PC-3 (cell line): ENCODE data around the gene TRIP6. TPM values are rescaled to one million over a fixed set of nuclear protein-coding genes. Genes with fewer than 3 reads are reported as not detected.

ENCODE experiments used
- ATAC-seq: fragments of 200-7000 bp; cut with Tn5 transposase; 2 replicates; pipeline ENCODE4 v1.9.1; 2020; ENCODE audit warnings: mild to moderate bottlenecking, moderate library complexity
- BruUV-seq: library from RNA; stranded (reverse); fragments of 400-500 nt; replicated peaks from 2 replicates; lab custom pipeline; 2021; lab: Mats Ljungman, UMichigan
- CTCF ChIA-PET: fragments of 300-600 bp; sonication (Branson Sonifier 250); formaldehyde crosslinking; loops from one replicate; lab custom pipeline; 2022; ENCODE audit warnings: antibody characterized with exemption; lab: Charles Lee
- POLR2A ChIA-PET: fragments of 300-600 bp; sonication (Branson Sonifier 250); formaldehyde crosslinking; loops from one replicate; lab custom pipeline; 2022; ENCODE audit warnings: antibody characterized with exemption; ENCODE audit not compliant: unreplicated experiment; lab: Charles Lee
- DNase-seq: peaks from one replicate; pipeline ENCODE4 v3.0.0-alpha.2; 2015
- H2AFZ ChIP-seq: fragments of 300-600 bp; sonication (generic); 2 replicates; pipeline ENCODE4 v1.6.0; 2016; ENCODE audit warnings: antibody characterized with exemption, low read length
- H3F3A ChIP-seq: fragments of 300-600 bp; sonication (generic); one replicate; pipeline ENCODE4 v1.6.0; 2017; ENCODE audit warnings: antibody characterized with exemption, low read length, control low read depth, mild to moderate bottlenecking; ENCODE audit not compliant: unreplicated experiment
- H3K27ac ChIP-seq: fragments of 300-600 bp; sonication (generic); 2 replicates; pipeline ENCODE4 v1.5.1; 2016; ENCODE audit warnings: mild to moderate bottlenecking, low read length
- H3K27me3 ChIP-seq: fragments of 300-600 bp; sonication (generic); 2 replicates; pipeline ENCODE4 v1.6.1; 2016; ENCODE audit warnings: low read length, mixed read lengths
- H3K36me3 ChIP-seq: fragments of 300-600 bp; sonication (generic); 2 replicates; pipeline ENCODE4 v1.6.1; 2016; ENCODE audit warnings: low read depth, mixed run types, low read length, mixed read lengths
- H3K4me1 ChIP-seq: fragments of 300-600 bp; sonication (generic); 2 replicates; pipeline ENCODE4 v1.5.1; 2016; ENCODE audit warnings: low read length; ENCODE audit not compliant: insufficient read depth
- H3K4me2 ChIP-seq: fragments of 300-600 bp; sonication (generic); 2 replicates; pipeline ENCODE4 v1.6.0; 2016; ENCODE audit warnings: low read length
- H3K4me3 ChIP-seq: fragments of 300-600 bp; sonication (generic); 2 replicates; pipeline ENCODE4 v1.5.1; 2016; ENCODE audit warnings: mild to moderate bottlenecking, low read length, mixed read lengths
- H3K79me2 ChIP-seq: fragments of 300-600 bp; sonication (generic); 2 replicates; pipeline ENCODE4 v1.6.1; 2017; ENCODE audit warnings: low read length, mixed read lengths
- H3K9ac ChIP-seq: fragments of 300-600 bp; sonication (generic); 2 replicates; pipeline ENCODE4 v1.6.0; 2016; ENCODE audit warnings: mild to moderate bottlenecking, low read length
- H3K9me2 ChIP-seq: fragments of 300-600 bp; sonication (generic); replicated peaks from 2 replicates; pipeline ENCODE4 v1.6.1; 2016; ENCODE audit warnings: mixed run types, low read length, mixed read lengths
- H3K9me3 ChIP-seq: fragments of 300-600 bp; sonication (generic); 2 replicates; pipeline ENCODE4 v1.6.1; 2016; ENCODE audit warnings: low read length, mixed read lengths
- H4K20me1 ChIP-seq: fragments of 300-600 bp; sonication (generic); 2 replicates; pipeline ENCODE4 v1.6.1; 2016; ENCODE audit warnings: low read length, mixed read lengths
- EZH2 ChIP-seq: fragments of 300-600 bp; sonication (generic); IDR thresholded peaks from one replicate; pipeline ENCODE4 v1.6.1; 2017; ENCODE audit warnings: antibody characterized with exemption, mild to moderate bottlenecking, low read length; ENCODE audit not compliant: unreplicated experiment
- EZH2phosphoT487 ChIP-seq: fragments of 300-600 bp; sonication (generic); IDR thresholded peaks from 2 replicates; pipeline ENCODE4 v1.6.1; 2018; ENCODE audit warnings: mild to moderate bottlenecking, antibody characterized with exemption, low read length, borderline replicate concordance
- intact Hi-C: fragments of 100-400 bp; cut with micrococcal nuclease; formaldehyde crosslinking; loops from 2 replicates; pipeline ENCODE4 v1.9.0; 2023
- total RNA-seq: library from RNA; depleted of rRNA; stranded (reverse); fragments of >200 nt; gene quantifications from 2 replicates; pipeline ENCODE4 v1.2.3, GENCODE V29; 2014
- TF ChIP-seq, protein P1 (sequence below): fragments of 300-600 bp; sonication (generic); conservative IDR thresholded peaks from 2 replicates; pipeline ENCODE4 v1.5.1; 2017; ENCODE audit warnings: antibody characterized with exemption, low read depth, mild to moderate bottlenecking, low read length

The TRIP6 gene
- total RNA-seq, 1 experiment from 2014 or later: 11.3 TPM

DNA sequence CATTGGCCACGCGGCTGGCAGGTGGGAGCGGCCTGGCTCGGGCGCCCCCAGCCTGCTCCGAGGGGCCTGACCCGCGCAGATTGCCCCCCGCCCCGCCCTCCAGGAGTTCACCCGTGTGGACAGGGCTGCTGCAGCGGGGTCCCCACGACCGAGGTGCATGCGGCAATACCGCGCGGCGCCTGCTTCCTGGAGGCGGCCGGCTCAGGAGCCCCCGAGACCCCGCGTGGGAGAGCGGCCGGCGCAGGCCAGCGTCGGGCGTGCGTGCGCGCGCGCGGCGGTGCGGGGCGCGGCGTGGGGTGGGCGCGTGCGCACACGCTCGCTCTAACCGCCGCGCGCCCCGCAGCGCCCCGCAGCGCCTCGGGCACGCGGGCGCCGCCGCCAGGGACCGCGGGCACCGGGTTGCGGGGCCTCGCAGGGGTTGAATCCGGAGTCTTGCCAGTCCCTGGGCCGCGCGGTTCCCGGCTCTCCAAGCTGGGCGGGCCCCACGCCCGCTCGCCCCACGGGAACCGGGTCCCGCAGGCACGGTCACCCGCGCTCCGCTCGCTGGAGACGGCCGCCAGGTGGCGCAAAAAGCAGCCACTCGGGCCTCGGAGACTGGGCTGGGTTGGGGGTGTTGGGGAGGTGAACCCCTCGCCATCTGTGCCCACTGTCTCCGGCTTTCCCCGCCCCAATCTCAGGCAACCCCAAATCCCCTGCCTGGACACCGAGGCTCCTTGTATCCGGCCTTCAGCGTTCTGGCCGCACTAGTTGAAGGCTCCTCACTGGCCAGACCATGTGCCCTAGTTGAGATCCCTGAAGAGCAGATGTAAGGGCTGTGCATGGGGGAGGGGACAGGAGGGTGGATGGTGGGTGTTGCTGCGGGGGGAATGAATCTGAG, 29.8 kb downstream of the TRIP6 start:
- ATAC-seq (peak; percentile 51), DNase-seq (peak; percentile 37)
- Histone ChIP-seq H3K9ac (no peak overlapping the region), H3K4me2 (no peak overlapping the region), H3K36me3 (no peaks in the 10 kb centered on the region), H2AFZ (no peak overlapping the region), H3K27me3 (peaks cover 17% of the 10 kb centered on the region), H3K79me2 (no peaks in the 10 kb centered on the region), H3F3A (no peaks in the 10 kb centered on the region), H3K9me3 (no peaks in the 10 kb centered on the region), H3K4me3 (no peak overlapping the region), H3K9me2 (no peaks in the 10 kb centered on the region), H3K27ac (no peak overlapping the region), H4K20me1 (no peaks in the 10 kb centered on the region), H3K4me1 (peaks cover 4% of the 10 kb centered on the region; the same call in 1 of the 2 replicates)
- intact Hi-C loops: loop anchor here (1.0 to 10.0 kb wide), 4 partner anchors 70 to 238 kb away; partner anchors contain the start of gene MUC12
- POLR2A ChIA-PET: no interaction called here
- CTCF ChIA-PET: no interaction called here
- no peak for TF ChIP-seq EZH2
- TF ChIP-seq, protein P1, sequence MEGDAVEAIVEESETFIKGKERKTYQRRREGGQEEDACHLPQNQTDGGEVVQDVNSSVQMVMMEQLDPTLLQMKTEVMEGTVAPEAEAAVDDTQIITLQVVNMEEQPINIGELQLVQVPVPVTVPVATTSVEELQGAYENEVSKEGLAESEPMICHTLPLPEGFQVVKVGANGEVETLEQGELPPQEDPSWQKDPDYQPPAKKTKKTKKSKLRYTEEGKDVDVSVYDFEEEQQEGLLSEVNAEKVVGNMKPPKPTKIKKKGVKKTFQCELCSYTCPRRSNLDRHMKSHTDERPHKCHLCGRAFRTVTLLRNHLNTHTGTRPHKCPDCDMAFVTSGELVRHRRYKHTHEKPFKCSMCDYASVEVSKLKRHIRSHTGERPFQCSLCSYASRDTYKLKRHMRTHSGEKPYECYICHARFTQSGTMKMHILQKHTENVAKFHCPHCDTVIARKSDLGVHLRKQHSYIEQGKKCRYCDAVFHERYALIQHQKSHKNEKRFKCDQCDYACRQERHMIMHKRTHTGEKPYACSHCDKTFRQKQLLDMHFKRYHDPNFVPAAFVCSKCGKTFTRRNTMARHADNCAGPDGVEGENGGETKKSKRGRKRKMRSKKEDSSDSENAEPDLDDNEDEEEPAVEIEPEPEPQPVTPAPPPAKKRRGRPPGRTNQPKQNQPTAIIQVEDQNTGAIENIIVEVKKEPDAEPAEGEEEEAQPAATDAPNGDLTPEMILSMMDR: peak; percentile 83
- no TSS peak for BruUV-seq

DNA sequence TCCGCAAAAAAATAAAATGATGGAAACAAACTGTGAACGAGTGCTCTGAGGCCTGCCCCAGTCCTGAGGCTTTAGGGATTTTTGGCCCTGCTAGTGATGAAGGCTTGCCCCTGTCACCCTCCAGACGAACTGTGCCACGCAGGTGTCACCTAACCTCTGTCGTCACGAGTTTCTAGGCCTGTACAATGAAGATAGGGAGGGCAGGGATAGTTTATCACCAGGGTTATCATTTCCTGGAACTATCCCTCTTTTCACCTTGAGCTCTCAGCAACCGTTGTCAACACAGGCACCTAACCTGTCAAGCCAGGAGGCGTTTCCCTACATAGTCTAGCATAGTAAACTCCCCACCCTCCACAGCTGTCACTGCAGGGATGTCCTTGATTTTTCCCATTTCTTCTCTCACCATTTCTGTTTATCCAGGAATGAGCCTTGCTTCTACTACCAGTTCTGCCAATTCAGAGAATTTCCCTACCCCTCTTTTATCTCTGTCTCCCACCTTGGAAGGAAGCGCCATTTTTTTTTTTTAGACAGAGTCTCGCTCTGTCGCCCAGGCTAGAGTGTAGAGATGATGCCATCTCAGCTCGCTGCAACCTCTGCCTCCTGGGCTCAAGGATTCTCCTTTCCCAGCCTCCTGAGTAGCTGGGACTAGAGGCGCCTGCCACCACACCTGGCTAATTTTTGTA, 30.7 kb downstream of the TRIP6 start:
- ChIA-PET CTCF (no interaction called here), POLR2A (no interaction called here)
- TF ChIP-seq, protein P1: no peak
- no peak for TF ChIP-seq EZH2phosphoT487
- TF ChIP-seq EZH2: no peak
- TSS peak; percentile 14 for BruUV-seq
- H3K79me2 ChIP-seq: no peaks in the 10 kb centered on the region
- H3K9ac ChIP-seq: no peak overlapping the region
- no peak for DNase-seq
- no peak overlapping the region for H3K4me2 ChIP-seq
- intact Hi-C loops: loop anchor here (1.0 to 10.0 kb wide), 4 partner anchors 69 to 237 kb away; partner anchors contain the start of gene MUC12
- H3K4me1 ChIP-seq: peaks cover 4% of the 10 kb centered on the region; the same call in 1 of the 2 replicates
- no peaks in the 10 kb centered on the region for H4K20me1 ChIP-seq
- H3K27ac ChIP-seq: no peak overlapping the region
- H3F3A ChIP-seq: no peaks in the 10 kb centered on the region
- ATAC-seq: no peak
- no peak overlapping the region for H2AFZ ChIP-seq
- H3K9me2 ChIP-seq: no peaks in the 10 kb centered on the region
- no peaks in the 10 kb centered on the region for H3K9me3 ChIP-seq
- H3K4me3 ChIP-seq: no peak overlapping the region
- H3K36me3 ChIP-seq: no peaks in the 10 kb centered on the region
- H3K27me3 ChIP-seq: peaks cover 17% of the 10 kb centered on the region
